Breast epithelium (tissue), 4 donors: ENCODE data around the gene MAD1L1. TPM values are rescaled to one million over a fixed set of nuclear protein-coding genes. Genes with fewer than 3 reads are reported as not detected.

Source experiments
- DNase-seq, 2 donors: peaks; one replicate each; pipeline ENCODE4 v3.0.0-alpha.2; 2019; ENCODE audit warnings: low spot score in 2 of 2
- H3K27ac ChIP-seq, 2 donors: fragments of 200-600 bp; sonication (generic) in 1 of 2; one replicate each; pipeline ENCODE4 v1.5.1; 2016 to 2019; ENCODE audit warnings: mild to moderate bottlenecking in 1 of 2
- H3K27me3 ChIP-seq, 2 donors: fragments of 200-600 bp; sonication (generic) in 1 of 2; one replicate each; pipeline versions ENCODE4 v1.5.1 to v1.6.0; 2017 to 2019; ENCODE audit warnings: control low read depth in 1 of 2, mild to moderate bottlenecking in 1 of 2
- H3K36me3 ChIP-seq: fragments of 200-600 bp; one replicate; pipeline ENCODE4 v1.5.1; 2019
- H3K4me1 ChIP-seq, 2 donors: fragments of 200-600 bp; sonication (generic); one replicate each; pipeline ENCODE4 v1.5.1; 2016 to 2019; ENCODE audit warnings: control low read depth in 1 of 2
- H3K4me3 ChIP-seq, 3 donors: fragments of 200-600 bp; sonication (generic); 1 replicate in 2 of 3; 2 replicates in 1 of 3; pipeline ENCODE4 v1.5.1; 2016 to 2019; ENCODE audit warnings: mild to moderate bottlenecking in 3 of 3, moderate library complexity in 2 of 3
- H3K9me3 ChIP-seq, 2 donors: fragments of 200-600 bp; sonication (generic) in 1 of 2; one replicate each; pipeline ENCODE4 v1.5.1; 2016 to 2019; ENCODE audit warnings: control low read depth in 1 of 2
- CTCF ChIP-seq, 3 donors: fragments of 450-650 bp; IDR thresholded peaks; one replicate each; pipeline ENCODE4 v1.5.1; 2016 to 2017; ENCODE audit warnings: antibody characterized with exemption in 3 of 3, mild to moderate bottlenecking in 3 of 3, moderate library complexity in 3 of 3
- POLR2A ChIP-seq: fragments of 450-650 bp; IDR thresholded peaks from one replicate; pipeline ENCODE4 v1.6.1; 2016; ENCODE audit warnings: antibody characterized with exemption, mild to moderate bottlenecking, moderate library complexity
- POLR2AphosphoS5 ChIP-seq, 3 donors: sonication (generic); formaldehyde crosslinking; IDR thresholded peaks; one replicate each; pipeline ENCODE4 v1.6.1; 2017; ENCODE audit warnings: antibody characterized with exemption in 3 of 3
- intact Hi-C: fragments of 100-400 bp; cut with DNase I; formaldehyde crosslinking; loops from one replicate; pipeline ENCODE4 v1.15.1; 2023; ENCODE audit warnings: low total_unique reads
- total RNA-seq, 3 donors: library from RNA; depleted of rRNA; stranded (reverse); fragments of >200 nt; gene quantifications; one replicate each; pipeline ENCODE4 v1.1.0, GENCODE V29; 2016

MAD1L1 gene
- total RNA-seq, 3 donors from 2014 or later: 27.7 to 33.9 (median 28.8) TPM

GRCh38 chr7:2001601-2002442 lies 230.9 kb downstream of the MAD1L1 start:
- Histone ChIP-seq H3K9me3 (no peaks in the 10 kb centered on the region), H3K36me3 (no peaks in the 10 kb centered on the region), H3K4me1 (no peaks in the 10 kb centered on the region), H3K27me3 (no peaks in the 10 kb centered on the region), H3K27ac (no peak overlapping the region), H3K4me3 (no peak overlapping the region)
- DNase-seq: no peak
- TF ChIP-seq POLR2A (no peak), POLR2AphosphoS5 (IDR thresholded peaks at IDR 0.05) (no peak), CTCF (IDR thresholded peaks at IDR 0.05) (no peak)
- intact Hi-C loops: no loop called here

- intact Hi-C loops: no loop called here
- H3K4me1 ChIP-seq: no peaks in the 10 kb centered on the region
- no peaks in the 10 kb centered on the region for H3K9me3 ChIP-seq
- H3K36me3 ChIP-seq: no peaks in the 10 kb centered on the region
- DNase-seq: no peak
- no peaks in the 10 kb centered on the region for H3K27me3 ChIP-seq
- no peak overlapping the region for H3K27ac ChIP-seq
- no peak overlapping the region for H3K4me3 ChIP-seq
- TF ChIP-seq POLR2A (no peak), CTCF (IDR thresholded peaks at IDR 0.05) (no peak), POLR2AphosphoS5 (IDR thresholded peaks at IDR 0.05) (no peak)
These were observed 231.9 kb downstream of the MAD1L1 start for GRCh38 chr7:2000746-2001321.

GRCh38 chr7:2000153-2000687 lies 232.5 kb downstream of the MAD1L1 start:
- TF ChIP-seq CTCF (IDR thresholded peaks at IDR 0.05) (no peak), POLR2AphosphoS5 (IDR thresholded peaks at IDR 0.05) (no peak), POLR2A (no peak)
- no peak overlapping the region for H3K4me3 ChIP-seq
- intact Hi-C loops: no loop called here
- no peak for DNase-seq
- H3K36me3 ChIP-seq: no peaks in the 10 kb centered on the region
- no peaks in the 10 kb centered on the region for H3K4me1 ChIP-seq
- H3K27ac ChIP-seq: no peak overlapping the region
- H3K27me3 ChIP-seq: no peaks in the 10 kb centered on the region
- no peaks in the 10 kb centered on the region for H3K9me3 ChIP-seq

- intact Hi-C loops: no loop called here
- TF ChIP-seq POLR2AphosphoS5 (IDR thresholded peaks at IDR 0.05) (no peak), CTCF (IDR thresholded peaks at IDR 0.05) (no peak), POLR2A (no peak)
- DNase-seq: no peak
These were observed 233.3 kb downstream of the MAD1L1 start for GRCh38 chr7:1999278-1999984.

GRCh38 chr7:1998146-1998545 lies 234.6 kb downstream of the MAD1L1 start:
- no peak for DNase-seq
- no peaks in the 10 kb centered on the region for H3K36me3 ChIP-seq
- H3K9me3 ChIP-seq: no peaks in the 10 kb centered on the region
- H3K4me3 ChIP-seq: no peak overlapping the region
- no peak overlapping the region for H3K27ac ChIP-seq
- H3K27me3 ChIP-seq: no peaks in the 10 kb centered on the region
- TF ChIP-seq CTCF (IDR thresholded peaks at IDR 0.05) (no peak), POLR2AphosphoS5 (IDR thresholded peaks at IDR 0.05) (no peak), POLR2A (no peak)
- no peaks in the 10 kb centered on the region for H3K4me1 ChIP-seq
- intact Hi-C loops: no loop called here

More at GRCh38 chr7:1999278-1999984, 233.3 kb downstream of the MAD1L1 start:
- Histone ChIP-seq H3K9me3 (no peaks in the 10 kb centered on the region), H3K27me3 (no peaks in the 10 kb centered on the region), H3K4me1 (no peaks in the 10 kb centered on the region), H3K36me3 (no peaks in the 10 kb centered on the region), H3K27ac (no peak overlapping the region), H3K4me3 (no peak overlapping the region)
